Dedifferentiated amniotic fluid mesenchymal stem cell (primary cell): Measurements from ENCODE around the gene PALS2.

Experiments
- DNase-seq: peaks from one replicate; pipeline ENCODE4 v3.0.0-alpha.2; 2016; ENCODE audit errors: extremely low spot score

PALS2 gene

DNA sequence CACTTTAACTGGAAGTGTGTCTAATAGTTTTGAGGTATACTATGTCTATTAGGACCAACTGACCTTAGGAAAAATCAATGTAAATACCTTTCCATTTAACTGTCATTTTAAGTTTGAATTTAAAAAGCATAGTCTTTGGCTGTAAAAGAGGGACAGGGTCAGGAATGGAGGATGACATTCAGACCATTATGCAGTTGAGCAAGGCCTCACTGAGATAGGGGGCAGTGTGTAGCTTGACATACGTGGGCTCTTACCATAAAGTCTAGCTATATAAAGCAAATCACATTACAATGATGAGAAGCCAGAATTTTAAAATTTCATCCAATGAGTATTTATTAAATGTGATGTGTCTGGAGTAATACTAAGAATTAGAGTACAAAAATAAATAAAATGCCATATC, 17.9 kb downstream of the PALS2 start:
- no peak for DNase-seq

DNA sequence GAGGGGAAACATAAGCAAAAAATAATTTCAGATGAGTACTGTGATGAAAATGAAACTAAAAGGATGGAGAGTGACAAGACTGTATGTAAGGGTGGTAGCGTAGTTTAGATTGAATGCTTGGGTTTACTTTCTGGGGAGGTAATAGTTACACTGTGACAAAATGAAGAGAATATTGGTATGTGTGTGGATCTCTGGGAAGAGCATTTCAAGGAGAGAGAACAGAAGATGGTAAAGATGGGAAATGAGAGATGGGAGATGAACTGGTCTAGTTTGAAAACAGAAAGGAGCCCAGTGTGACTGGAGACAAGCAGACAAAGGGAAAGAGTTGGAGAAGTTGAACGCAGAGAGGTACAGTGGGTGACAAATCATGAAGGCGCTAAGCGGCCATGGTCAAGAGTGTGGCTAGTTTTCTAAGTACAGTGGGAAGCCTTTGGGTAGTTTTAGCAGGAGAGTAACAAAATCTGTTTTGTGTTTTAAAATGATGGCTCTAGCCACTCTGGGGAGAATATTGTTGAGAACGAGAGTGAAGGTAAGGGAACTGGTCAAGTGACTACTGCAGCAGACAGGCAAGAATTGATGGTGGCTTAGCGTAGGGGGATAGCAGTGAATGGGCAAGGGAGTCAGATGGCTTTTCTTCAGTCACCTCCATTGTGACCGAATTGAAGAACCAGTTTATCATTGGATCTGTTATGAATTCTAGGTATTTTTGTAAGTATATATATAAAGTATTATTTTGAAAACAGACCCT, 22.6 kb downstream of the PALS2 start:
- no peak for DNase-seq

DNA sequence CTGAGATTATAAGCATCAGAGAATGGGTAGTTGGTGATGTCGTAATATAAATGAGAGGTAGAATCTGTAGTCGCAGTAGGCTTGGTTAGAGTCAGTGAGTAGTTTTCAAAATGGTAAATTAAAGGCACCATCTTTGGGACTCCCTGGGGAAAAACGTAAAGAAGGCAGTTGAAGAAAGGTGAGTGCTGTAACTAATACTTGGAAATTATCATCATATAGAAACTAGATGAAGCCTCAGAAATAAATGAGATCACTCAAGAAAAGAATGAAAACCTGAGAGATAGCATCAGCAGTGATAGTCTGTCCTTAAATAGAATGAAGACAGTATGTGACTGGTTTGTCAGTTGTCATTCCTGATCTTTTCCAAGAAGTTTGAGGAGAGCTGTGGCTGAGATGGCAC, 23.8 kb downstream of the PALS2 start:
- no peak for DNase-seq

DNA sequence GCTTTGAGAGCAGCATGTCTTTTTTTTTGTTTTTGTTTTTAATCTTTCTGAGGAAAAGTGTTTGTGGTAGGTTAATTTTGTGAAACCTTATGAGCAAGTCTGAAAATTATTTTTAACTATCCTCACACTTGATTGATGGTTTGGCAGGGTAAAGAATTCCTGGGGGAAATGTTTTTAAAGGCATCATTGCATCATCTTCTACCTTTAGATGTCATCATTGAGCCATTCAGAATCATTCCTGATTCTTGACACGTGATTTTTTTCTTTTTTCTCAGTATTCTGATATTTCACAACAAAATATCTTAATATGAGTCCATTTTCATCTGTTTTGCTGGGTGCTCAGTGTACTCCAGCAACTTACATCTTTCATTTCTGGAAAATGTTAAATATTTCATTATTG, 28.3 kb downstream of the PALS2 start:
- no peak for DNase-seq

DNA sequence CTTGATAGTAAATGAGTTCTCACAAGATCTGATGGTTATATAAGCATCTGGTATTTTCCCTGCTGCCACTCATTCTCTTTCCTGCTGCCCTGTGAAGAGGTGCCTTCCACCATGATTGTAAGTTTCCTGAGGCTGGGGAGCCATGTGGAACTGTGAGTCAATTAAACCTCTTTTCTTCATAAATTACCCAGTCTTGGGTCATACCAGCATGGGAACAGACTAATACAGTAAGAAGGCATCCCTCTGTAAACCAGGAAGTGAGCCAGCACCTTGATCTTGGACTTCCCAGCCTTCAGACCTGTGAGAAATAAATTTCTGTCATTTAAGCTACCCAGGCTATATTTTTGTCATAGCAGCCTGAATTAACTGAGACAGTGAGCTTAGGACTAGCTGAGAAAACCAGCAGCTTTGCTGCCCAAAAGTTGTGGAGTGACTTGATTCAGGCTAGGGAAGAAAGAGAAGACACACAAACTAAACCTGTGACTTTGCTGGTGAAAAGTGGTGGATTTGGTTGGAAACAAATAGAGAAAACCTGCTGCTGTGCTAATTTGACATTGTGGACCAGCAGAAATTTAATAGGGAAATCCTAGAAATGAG, 29.7 kb downstream of the PALS2 start:
- no peak for DNase-seq

DNA sequence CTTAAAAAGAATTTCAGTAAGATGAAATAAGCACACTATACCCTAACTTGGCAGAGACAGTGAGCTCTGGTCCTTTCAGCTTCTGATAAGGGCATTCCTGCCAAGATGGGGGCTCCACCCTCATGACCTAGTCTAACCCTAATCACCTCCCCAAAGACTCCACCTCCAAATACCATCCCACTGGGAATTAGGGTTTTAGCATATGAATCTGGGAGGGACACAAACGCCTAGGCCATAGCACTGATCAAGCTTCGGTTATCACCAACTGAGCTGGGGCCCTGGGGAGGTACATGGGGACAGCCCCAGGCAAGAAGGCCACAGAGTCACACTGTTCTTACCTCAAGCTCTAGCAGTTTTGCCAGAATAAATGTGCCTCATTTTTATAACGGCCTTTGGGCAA, 31.4 kb downstream of the PALS2 start:
- DNase-seq, result no peak

DNA sequence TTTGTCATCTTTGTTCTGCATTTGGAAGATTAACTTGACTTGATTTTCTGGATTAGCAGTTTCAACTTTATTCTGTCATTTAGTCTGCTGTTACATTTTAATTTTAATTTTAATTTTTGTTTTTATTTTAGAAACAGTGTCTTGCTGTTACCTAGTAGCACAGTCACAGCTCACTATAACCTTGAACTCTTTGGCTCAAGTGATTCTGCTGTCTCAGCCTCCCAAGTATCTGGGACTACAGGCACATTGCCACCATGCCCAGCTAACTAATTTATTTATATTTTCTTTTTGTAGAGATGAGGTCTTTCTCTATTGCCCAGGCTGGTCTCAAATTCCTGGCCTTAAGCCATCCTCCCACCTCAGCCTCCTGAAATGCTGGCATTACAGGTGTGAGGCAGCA, 35.3 kb downstream of the PALS2 start:
- no peak for DNase-seq

DNA sequence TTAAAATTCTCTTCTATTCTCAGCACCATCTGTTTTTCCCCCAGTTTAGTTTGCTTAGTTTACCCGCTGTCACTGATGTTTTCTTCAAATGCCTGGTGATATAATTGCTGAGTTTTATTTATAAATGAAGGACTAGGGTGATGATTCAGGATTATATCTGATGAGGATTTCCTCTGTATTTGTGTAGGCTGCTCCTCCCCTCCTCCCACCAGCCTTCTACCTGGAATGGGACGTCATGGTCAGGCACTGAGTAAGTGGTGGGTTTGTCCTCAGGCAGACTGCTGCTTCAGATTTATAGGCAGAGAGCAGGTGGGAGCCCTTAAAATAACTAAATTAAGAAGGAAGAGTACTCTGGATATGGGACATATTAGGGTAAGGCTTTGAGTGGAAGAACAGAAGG, 35.8 kb downstream of the PALS2 start:
- no peak for DNase-seq

DNA sequence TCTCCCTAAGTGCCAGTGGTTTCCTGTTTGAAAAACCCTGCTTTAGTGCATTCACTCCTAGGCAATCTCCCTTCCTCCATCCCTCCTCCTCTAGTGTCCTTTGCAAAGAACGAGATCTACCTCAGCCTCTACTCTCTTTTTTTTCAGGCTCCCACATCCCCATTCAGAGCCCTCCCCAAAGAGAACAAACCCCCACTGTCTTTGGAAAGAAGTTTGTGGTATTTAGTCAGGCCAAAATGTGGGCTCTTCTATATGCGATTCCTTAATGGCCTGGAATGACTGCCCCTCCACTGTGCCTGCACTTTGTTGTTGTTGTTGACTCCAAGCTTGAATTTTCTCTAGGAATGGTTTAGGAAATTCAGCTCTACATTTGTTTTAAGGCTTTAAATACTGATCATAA, 36.3 kb downstream of the PALS2 start:
- DNase-seq, result no peak

DNA sequence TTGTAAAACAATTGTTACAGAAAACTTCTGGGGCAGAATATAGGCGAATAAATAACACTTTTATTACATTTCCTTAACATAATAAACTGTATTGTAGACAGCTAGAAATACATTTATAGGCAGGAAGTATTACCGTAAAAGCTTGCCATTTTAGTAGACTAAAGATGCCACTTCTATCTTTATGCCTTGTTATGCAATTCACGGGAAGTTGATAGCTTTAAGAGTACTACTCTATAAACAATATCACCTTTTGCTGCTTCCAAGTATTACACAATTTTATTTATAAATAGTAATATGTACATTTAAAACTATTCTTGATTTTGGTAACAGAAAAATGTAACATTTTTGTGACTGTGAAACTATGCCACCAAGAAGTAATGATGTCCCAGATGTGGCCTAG, 37.9 kb downstream of the PALS2 start:
- no peak for DNase-seq

DNA sequence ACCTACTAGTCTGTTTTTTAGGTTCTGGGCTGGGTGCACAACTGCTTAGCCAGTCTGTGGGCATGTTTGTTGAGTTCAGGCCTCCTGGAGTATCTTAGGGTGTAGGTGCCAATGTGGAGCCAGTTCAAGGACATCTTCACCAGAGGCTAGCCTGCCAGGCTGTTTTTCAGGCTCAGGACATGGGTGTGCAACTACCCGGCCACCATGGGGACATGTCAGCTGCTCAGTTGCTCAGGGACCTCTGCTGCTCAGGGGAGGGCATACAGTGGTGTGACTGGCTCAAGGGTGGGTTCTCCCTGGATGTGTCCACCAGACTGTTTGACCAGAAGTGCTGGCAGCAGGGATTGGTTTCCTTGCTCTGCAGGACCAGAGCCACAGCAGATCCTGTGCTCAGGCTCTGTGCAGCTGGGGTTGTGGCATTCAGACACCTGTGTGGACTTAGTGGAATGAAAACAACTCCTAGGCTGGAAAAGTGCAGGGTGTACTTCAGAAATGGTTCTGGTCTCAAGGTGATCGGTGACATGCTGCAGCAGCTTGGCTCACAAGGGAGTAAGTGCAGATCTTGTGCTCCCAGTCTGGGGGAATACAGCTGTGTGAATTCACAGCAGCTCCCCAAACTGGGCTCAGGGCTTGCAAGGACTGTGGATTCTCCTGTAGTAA, 44.8 kb downstream of the PALS2 start:
- no peak for DNase-seq

DNA sequence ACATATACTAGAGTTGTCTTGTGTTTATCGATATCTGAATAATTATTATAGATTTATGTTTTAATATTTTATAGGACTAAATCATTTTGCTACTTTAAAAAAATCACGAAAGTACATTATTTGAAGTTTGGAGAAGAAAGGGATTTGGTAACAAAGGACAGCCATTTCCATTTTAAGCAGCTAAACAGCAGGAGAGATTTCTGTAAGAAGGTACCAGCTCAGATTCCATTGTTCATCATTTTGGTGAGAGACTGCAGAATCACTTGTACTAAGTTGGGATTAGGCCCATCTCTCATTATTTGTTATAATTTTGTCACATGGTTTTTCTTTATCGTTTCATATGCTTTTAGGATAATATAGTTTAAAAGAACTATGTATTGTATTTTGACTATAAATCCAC, 46.7 kb downstream of the PALS2 start:
- DNase-seq, result no peak

DNA sequence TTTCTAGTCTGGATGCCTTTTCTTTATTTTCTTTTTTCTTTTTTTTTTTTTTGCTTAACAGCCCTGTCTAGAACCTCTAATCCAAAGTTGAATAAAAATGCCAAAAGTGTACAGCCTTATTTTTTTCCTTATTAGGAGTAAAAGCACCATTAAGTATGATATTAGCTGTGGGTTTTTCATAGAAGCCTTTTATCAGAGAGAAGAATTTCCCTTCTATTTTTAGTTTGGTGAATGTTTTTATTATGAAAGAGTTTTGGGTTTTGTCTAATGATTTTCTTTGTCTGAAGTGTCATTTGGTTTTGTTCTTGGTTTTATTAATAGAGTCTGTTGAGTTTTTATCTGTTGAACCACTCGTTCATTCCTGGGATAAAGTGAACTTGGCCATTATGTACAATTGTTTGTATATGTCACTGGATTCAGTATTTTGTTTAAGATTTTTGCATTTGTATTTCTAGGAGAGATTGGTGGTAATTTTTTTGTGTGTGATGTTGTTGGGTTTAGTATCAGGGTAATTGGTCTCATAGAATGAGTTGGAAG, 49.5 kb downstream of the PALS2 start:
- no peak for DNase-seq
